Activated T-cell treated with anti-CD3 and anti-CD28 coated beads for 1 hour (primary cell): ENCODE measurements around the gene CD151.

ENCODE experiments used
- DNase-seq: peaks from one replicate; pipeline ENCODE4 v3.0.0-alpha.2; 2020; ENCODE audit warnings: low read depth

CD151 gene

DNA sequence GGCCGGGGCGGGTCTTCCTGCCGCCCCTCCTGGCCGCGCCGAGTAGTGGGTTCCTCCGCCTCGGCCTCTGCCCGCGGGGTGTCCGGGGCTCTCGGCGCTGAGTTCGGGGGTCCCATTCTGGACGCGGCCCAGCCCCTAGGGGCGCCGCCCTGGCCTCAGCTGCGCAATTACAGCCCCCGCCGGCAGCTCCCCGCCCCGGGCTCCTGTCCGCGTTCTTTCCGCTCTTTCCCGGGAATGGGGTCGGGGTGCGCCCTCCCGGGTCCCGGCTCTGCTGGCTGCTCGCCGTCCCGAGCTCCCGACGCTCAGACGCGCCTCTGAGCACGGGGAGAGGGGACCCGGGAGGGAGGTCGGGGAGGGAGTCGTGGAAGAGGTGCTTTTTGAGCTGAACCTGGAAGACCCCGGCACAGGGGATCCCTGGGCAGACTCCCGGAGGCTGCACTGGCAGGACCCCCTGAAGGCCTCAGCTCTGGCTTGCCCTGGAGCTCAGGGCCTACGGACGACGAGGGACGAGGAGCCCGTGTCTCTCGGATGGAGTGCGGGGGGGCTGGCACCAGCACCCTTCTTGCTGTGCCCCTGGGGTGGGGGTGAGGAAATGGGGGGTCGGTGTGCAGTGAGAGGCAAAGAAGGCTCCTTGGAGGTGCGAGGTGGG is 10.5 kb downstream of the CD151 start:
- DNase-seq = no peak

DNA sequence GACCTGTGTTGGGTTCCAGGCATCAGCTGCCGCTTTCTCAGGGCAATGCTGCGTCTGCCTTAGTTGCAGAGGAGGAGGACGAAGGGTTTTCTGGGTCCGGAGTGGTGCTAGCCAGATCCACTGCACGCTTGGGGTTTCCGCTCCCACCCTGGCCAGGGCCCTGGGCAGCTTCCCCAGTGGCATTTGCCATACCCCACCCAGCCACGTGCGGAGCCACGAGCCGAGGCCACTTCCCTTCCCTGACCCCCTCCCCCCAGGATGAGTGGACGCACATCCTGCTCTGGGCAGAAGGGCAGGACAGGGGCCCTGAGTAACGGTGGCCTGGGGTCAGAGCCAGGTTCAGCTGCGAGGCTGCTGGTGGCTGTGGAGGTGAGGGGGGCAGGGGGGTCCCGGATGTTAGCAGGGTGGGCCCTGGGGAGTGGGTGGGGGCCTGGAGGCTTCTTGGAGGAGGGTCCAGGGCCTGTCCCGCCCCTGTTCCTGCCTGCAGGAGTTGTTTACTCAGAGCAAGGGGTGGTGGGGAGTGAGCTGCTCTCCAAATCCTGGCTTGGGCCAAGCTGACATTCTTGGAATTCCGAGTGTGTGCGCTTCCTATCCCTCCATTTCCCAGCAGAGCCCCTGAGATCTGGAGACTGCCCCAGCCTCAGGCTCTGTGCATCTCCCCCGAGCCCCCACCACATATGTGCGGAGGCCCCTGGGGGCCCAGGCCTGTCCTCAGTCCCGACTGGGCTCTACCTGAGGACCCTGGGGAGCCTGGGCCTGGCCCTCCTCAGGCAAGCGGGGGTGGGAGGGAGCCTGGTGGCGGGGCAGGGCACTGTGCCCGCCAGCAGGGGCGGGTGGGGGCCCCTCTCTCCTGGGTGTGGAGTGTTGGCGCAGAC is 11.3 kb downstream of the CD151 start:
- no peak for DNase-seq

DNA sequence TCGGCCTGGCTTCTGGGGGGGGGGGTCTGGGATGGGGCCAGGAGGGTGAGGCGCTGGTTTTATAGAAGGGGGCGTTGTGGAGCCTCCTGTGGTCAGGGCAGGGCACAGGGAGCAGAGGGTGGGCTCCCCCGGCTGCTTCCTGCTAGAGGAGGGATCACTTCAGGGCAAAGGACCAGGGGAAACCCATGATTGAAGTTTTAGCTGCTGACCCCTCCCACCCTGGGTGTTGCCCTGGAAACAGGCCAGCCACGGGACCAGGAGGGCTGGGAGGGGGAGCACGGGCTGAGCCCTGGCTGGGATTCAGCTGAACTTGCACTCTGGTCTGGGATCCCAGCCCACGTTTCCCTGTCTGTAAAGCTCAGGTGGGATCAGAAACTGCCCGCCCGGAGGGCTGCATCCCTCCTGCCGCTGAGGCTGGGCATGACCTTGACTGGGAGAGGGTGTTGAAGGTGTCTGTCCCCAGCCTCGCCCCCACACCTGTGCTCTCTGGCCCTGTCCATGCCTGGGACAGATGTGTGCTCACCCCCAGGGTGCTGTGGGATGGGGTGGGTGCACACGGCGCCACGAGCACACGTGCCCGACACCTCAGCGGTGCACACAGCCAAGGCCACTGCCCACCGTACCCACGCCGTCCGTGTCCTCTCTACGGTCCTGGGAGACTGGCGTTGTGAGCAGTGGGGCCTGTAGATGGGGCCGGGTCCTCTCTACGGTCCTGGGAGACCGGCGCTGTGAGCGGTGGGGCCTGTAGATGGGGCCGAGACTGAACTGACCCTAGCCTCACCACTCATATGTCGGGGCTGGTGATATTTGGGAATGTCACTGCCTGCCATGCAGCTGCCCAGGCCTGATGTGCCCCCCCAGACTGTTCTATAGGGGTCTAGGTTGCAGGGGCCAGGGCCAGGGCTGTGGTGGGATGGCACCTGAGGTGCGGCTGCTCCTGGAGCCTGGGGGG is 12.2 kb downstream of the CD151 start:
- no peak for DNase-seq

DNA sequence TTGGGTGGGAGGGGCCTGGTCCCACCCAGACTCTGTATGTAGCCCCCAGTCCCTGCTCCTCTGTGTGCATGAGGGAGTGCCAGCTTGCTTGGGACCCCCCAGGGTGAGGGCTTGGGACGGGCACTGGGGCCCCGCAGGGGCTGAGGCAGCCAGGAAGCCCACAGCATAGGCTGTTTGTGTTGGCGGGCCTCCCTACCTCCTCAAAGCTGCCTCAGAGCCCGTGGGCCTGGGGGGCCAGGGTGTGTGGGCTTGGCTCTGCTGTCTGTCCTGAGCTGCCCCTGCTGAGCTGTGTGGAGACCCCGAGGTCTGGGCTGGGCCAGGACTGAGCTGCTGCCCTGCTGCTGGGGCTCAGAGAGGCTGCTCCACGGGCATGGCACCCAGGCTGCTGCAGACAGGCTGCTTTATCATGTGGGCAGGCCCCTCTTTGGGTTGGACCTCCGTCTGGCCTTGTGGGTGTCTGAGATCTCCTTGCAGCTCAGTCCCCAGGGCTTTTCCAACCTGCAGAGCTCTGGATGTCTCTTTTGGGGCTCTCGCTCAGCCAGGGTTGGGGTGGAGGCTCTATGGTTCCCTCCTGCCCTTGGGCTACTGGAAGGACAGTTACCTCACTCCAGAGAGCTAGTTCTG is 13.2 kb downstream of the CD151 start:
- DNase-seq = no peak

DNA sequence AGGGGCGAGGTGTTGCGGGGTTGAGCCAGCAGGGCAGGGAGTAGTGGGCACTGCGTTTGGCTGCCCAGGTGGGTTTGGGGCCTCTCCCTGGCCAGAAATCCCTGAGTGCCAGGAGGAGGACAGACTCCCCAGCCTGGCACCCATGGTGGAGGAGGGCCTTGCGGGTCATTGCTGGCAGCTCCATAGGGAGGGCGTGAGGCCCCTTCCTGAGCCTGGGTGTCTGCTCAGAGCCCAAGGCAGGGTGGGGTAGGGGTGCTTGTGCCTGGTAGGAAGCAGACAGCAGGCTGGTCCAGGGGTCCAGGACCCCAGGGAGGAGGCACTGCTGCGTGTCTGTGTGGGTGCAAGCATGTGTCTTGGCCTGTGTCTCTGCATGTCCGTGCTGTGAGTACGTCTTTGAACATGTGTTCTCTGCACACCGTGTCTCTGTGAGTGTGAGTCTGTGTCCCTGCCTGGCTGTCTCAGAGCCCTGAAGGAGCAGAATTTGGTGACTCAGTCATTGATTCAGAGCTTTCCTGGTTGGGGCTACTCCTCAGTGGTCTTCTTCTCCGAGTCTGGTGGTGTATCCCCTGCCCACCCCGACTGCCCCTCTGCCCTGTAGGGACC is 13.8 kb downstream of the CD151 start:
- no peak for DNase-seq

DNA sequence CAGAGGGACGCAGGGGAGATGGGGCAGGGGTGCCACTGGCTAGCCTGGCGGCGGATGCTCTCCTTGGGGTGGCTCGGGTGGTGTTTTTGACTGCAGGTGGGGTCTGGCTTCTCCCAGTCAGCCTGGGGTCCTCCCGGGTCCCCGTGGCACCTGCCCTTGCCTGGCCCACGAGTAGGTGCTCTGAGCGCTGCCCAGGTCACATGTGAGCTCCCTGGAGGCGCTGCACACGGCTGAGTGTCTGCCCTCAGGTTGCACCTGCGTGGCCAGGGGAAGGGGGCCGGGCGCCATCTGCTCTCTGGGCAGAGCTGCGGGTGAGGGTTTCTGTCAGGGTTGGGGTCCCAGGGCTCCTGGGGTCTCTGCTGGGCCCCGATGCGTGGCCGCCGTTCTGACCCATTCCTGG is 15.1 kb downstream of the CD151 start:
- no peak for DNase-seq

DNA sequence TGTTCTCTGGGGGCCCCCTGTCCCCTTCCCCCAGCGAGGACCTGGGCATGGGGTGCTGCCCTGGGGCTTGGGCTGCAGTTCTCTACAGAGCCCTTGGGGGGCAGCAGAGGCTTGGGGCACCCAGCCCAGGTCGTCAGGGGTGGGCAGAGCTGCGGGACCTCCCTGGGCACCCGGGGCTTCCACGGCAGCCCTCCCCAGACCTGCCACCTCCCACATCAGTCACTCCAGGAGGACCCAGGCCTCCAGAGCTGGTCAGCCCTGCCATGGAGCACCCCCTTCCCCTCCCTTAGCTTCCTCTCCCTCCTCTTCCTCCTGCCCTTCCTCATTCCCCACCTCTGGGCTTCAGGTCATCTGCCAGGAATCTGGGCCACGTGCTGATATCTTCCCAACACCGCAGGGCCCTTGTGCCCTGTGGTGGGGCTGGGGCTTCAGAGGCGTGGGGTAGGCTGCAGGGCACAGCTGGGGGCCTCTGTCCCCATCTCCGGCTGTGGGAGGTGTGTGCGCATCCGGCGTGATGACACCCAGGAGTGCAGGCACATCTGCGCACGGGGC is 15.7 kb downstream of the CD151 start:
- DNase-seq = peak; percentile 55

DNA sequence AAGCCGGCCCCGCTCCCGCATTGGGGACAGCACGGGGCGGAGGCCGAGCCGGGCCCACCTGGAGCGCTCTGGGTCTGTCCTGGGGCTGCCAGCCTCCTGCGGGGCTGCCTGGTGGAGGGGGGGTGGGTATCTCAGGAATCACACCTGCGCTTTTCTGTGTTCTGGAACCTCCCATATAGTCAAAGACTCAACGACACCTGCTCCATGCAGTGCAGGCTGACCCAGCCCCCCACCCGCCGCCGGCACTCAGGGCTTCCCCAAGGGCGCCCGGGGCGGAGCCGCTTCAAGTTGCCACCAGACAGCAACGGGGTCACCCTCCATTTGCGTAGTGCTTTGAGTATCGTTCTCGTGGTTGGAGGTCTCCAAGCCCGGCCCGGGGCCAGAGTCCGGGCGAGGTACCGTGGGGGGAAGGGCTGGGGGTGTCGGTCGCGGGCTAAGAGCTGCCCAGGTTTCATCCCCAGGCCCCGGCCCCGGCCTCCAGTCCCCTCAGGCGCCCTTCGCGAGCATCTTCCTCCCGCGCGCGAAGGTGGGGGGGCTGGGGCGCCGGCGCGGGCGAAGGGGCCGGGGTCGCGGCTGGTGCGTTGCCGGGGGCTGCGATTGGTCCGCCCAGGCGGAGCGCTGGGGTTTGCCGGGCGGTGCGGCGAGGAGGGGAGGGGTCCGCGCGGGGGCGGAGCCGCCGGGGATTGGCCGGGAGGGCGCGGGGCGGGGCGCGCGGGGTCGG is 16.5 kb downstream of the CD151 start:
- DNase-seq = no peak

DNA sequence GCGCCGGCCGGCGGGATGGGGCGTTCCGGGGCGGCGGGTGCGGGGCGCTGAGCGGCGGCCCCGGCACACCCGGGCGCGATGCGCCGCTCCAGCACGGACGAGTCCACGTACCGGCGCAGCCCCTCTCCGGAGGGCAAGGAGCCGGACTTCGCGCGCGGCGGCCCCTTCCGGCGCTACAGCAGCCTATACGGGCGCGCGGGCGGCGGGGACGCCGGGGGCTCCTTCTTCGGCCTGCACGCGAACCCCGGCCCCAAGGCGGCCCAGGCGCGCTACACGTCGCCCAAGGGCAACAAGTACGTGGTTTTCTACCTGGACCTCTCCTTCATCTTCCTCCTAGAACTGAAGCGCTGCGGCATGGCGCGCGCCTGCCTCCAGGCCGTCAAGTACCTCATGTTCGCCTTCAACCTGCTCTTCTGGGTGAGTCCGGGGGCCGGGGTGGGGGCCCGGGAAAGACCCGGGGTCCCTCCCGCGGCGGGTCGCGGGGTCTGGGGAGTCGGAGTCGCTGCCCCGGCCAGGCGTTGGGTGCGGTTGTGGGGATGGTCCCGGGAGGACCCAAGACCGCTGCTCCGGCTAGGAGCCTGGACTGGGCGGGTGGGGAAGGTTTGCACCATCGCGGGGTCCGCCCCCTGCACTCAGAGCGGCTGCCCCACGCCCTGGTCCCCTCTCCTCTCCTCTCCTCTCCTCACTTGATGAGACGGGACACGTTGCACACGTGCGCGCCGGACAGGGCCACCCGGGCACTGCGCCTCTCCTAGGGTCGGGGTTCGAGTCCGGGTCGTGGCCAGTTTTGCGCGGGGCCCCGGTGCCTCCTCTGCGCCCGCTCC is 17.4 kb downstream of the CD151 start:
- DNase-seq = no peak

DNA sequence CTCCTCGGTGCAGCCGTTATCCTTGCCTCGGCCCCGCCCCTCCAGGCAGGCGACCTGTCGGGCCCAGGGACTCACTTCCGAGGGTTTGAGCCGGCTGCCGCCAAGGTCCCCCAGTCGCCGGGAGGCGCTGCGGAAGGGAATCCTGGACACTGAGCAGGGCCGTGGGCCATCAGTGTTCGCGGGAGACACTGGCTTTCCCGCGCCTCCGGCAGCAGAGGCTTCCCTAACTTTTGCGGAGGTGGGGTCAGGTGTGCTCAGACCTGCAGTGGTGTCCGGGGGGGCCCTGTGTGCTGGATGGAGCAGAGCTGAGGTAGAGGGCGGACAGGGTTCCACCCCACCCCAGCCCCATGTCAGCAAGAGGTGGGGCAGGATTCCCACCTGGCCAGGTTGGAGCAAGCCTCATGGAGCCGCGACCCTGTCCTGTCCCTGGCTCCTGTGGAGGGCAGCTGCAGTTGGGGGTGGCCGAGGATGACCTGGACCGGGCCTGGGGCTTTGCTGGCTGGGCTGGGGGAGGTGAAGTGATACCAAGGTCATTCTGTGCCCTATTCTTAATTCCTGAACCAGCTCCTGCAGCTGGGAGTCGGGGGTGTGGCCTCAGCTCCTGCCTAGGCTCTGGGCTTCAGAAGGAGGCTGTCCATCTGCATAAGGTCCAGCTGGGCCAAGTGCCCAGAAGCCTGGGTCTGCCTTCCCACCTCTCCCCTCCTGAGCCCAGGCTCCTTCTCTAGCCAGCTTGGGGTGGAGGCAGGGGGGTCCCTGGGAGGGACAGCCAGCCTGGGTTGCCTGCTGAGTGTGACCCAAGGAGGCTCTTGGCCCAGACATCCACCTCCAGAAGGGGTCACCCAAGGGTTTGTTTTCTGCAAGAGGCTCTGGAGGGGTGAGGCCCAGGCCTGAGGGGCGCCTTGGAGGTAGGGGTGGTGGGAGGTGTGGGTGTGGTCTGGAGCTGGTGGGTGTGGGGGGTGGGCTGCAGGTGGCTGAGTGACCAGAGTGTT is 18.3 kb downstream of the CD151 start:
- no peak for DNase-seq

DNA sequence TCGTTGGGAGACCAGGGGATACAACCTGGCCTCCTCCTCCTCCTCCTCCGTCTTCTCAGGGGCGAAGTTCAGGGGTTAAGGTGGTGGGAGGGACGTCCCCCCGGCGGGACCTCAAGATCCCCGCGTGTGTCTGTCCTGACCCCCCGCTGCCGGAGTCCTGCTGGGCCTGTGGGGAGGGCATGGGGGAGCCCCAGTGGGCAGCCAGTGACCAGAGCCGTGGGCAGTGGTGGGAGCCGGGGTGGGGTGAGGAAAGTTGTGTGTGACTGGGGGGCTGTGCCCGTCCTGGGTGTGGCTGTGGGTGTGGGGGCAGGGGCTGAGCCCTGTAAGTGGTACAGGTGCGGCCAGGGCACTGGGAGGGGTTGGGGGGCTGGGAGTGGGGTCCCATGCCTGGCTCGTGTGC is 20.0 kb downstream of the CD151 start:
- no peak for DNase-seq

DNA sequence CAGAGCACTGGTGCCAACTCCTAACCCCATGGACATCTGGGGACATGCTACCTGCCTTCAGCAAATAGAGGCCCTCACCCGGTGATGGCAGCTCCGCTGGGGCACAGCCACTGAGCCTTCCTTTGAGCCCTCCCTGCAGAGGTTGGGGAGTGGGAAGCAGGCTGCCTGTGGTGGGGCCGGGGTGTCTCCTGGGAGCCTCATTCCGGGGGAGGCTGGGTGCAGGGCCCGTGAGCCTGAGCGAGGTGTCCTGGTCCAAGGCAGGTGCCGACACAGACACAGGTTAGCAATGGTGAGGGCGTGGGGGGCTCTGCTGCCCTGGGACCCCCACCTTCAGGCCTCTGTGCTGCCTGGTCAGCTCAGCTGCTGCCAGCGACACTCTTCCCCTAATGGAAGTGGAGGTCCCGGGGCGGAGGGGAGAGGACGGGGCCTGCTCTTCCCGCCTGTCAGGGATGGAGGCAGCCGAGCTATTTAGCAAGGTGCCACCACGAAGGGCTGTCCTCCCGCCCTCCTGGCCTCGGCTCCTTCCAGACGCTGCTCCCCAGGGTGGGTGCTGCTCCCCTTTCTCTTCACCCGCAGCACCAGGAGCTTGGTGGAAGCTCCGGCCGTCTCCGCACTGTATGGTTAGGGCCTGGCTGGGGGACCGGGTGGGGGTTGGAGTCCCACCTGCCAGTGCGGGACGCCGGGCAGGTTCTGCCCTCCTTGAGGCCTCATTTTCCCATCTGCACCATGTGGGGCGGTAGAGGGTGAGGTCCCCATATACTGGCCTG is 21.1 kb downstream of the CD151 start:
- DNase-seq = no peak

DNA sequence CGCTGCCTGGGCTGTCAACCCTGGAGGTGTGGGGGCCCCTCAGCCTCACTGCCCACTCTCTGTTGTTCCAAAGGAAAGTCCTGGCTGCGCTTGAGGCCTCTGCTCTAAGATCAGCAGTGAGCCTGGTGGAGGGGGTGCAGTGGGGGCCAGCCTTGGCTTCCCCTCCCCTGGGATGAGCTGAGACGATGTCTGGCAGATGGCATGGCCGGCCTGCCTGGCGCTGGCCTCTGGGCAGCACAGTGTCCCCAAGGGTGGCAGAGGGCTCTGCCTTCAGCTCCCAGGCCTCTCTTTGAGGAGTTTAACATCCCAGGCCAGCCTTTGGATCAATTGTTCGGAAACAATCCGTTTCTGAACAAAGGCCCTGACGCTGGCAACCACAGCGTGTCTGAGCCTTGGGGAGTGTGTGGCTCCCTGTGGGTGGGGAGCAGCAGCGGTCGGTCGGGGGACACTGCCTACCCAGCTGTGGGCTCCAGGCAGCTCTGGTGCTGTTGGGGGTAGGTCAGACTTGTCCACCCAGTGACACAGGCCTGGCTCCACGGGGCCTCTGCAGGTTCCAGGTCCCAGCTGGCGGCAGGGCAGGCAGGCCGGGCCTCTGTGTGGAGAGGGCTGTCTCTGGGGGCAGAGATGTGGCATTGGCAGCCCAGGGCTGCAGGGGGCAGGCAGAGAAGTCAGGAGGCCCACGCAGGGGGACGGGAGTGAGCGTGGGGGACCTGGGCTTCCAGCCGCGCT is 22.0 kb downstream of the CD151 start:
- DNase-seq = no peak

DNA sequence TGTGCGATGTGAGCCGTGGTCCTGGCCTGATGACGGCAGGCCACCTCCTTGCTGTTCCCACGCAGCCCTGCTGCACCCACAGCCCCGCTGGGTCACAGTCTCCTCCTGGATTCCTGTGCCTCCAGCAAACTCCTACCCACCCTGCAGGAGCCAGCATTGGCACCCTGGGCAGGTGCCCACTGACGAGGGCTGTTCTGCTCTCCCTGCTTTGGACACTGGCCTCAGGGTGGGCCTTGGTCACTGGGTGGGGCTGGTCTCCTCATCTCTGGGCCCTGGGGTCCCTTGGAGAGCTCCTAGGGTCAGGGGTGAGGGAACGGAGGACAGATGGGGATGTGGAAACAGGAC is 22.6 kb downstream of the CD151 start:
- no peak for DNase-seq

DNA sequence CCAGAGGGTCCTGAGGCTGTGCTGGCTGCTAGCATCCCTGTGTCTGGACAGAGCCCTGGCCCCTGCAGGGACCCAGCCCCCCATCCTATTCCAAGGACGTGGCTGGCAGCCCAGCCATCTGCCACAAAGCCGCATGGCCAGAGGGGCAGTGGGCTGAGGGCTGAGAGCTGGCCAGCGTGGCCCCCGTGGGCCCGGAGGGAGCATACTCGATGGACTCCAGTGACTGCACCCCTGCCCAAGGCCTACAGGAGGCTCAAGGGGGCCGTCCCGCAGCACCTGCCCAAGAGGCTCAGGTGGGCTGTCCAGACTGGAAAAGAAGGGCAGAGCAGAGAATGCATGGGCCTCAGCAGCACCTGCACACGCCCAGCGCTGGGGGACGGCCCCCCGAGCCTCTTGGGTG is 23.0 kb downstream of the CD151 start:
- DNase-seq = no peak

DNA sequence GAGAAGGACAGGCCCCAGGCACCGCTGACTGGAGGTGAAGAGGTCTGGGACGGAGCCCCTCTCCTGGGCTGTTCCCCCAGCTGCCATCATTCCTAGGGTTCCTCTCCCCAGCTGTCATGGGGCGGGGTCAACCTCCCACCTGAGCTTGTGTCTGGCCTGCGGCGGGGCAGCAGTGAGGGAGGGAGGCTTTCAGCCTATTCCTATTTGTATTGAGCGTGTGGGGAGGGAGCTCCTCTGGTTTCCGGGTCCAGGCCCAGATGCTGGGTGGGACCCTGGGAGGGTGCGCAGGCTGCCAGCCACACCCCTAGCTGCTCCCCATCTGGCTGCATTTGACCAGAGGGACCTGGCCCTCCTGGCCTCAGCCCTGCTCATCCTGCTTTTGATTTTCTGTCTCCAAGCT is 23.6 kb downstream of the CD151 start:
- no peak for DNase-seq
